AML-193 (cell line): Measurements from ENCODE around the gene RAB40B.

Experiments
- DNase-seq, 2 experiments: peaks; one replicate each; lab custom pipeline; 2025; lab: John Stamatoyannopoulos, UW

Gene RAB40B

GRCh38 chr17:82649501-82650261 is 48.8 kb downstream of the RAB40B start:
- DNase-seq = no peak

- DNase-seq = peak in 1 of 2 experiments; percentile 29
Observed at GRCh38 chr17:82648742-82649331, 49.7 kb downstream of the RAB40B start.

- DNase-seq = peak; percentile 89 to 91
Observed at GRCh38 chr17:82648165-82648668, 50.3 kb downstream of the RAB40B start, which contains the start of gene WDR45B. Gene WDR45B, minus strand, starts transcription at chr17:82648444. Its CDS starts 104 bp downstream, at chr17:82648340.

GRCh38 chr17:82647593-82648164 is 50.8 kb downstream of the RAB40B start:
- no peak for DNase-seq

GRCh38 chr17:82645516-82645915 is 53.0 kb downstream of the RAB40B start:
- DNase-seq = no peak

GRCh38 chr17:82644148-82644547 is 54.4 kb downstream of the RAB40B start:
- no peak for DNase-seq

- no peak for DNase-seq
Observed at GRCh38 chr17:82642022-82642421, 56.5 kb downstream of the RAB40B start.

GRCh38 chr17:82640036-82640435 is 58.5 kb downstream of the RAB40B start:
- no peak for DNase-seq

GRCh38 chr17:82639628-82640027 is 58.9 kb downstream of the RAB40B start:
- no peak for DNase-seq

GRCh38 chr17:82638183-82638773 is 60.2 kb downstream of the RAB40B start:
- DNase-seq = no peak

- no peak for DNase-seq
Observed at GRCh38 chr17:82636626-82637598, 61.6 kb downstream of the RAB40B start.

GRCh38 chr17:82633343-82633742 is 65.2 kb downstream of the RAB40B start:
- DNase-seq = no peak

GRCh38 chr17:82632451-82632850 is 66.0 kb downstream of the RAB40B start:
- no peak for DNase-seq

- no peak for DNase-seq
Observed at GRCh38 chr17:82631544-82631943, 67.0 kb downstream of the RAB40B start.

GRCh38 chr17:82630212-82630611 is 68.3 kb downstream of the RAB40B start:
- no peak for DNase-seq

- DNase-seq = no peak
Observed at GRCh38 chr17:82629748-82630147, 68.8 kb downstream of the RAB40B start.

- no peak for DNase-seq
Observed at GRCh38 chr17:82627405-82627804, 71.1 kb downstream of the RAB40B start.

GRCh38 chr17:82623707-82624106 is 74.8 kb downstream of the RAB40B start:
- no peak for DNase-seq

GRCh38 chr17:82619641-82620040 is 78.9 kb downstream of the RAB40B start:
- DNase-seq = no peak

- no peak for DNase-seq
Observed at GRCh38 chr17:82619211-82619610, 79.3 kb downstream of the RAB40B start.

GRCh38 chr17:82616021-82616711 is 82.3 kb downstream of the RAB40B start:
- no peak for DNase-seq
